Measurements from ENCODE around the gene HS6ST1. TPM values are rescaled to one million over a fixed set of nuclear protein-coding genes. Genes with fewer than 3 reads are reported as not detected.

Gene HS6ST1
- total RNA-seq, 2 experiments from 2014 or later: 13.6 to 17.6 TPM

DNA sequence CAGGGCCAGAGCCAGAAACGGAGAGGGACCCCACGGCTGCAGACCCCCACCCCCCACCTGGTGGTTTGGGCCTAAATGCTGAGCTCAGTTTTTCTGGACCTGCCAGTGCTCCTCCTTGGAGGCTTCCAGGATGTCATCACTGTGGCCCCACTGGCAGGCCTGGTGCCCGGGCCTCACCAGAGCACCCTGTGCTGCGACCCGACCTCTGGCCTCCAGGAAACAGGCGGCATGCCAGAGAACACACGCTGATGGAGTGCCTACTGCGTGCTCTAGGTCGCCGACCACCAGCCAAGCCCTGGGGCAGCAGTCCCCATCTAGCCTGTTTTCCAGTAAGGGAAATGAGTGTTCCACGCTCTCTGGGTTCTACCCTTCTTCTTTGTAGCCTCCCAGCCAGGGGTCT is 33.8 kb downstream of the HS6ST1 start:
- H3K27ac ChIP-seq (ENCODE audit: low read depth, low read length, poor library complexity, severe bottlenecking): no peak overlapping the region
- no TSS peak for BruUV-seq (replicated peaks)
- no peaks in the 10 kb centered on the region for H3K79me2 ChIP-seq (ENCODE audit: insufficient read depth, low read depth, low read length)
- ChIA-PET POLR2A (no interaction called here), CTCF (ENCODE audit: unreplicated experiment) (no interaction called here)
- H3K4me2 ChIP-seq (ENCODE audit: low read length): no peak overlapping the region
- H3K36me3 ChIP-seq (ENCODE audit: insufficient read depth, low read length): no peaks in the 10 kb centered on the region
- H3K4me3 ChIP-seq (ENCODE audit: low read depth, low read length, poor library complexity, severe bottlenecking): no peak overlapping the region
- H2AFZ ChIP-seq (ENCODE audit: low read length): no peak overlapping the region
- no peaks in the 10 kb centered on the region for H4K20me1 ChIP-seq (ENCODE audit: insufficient read depth, low read length)
- H3K4me1 ChIP-seq (ENCODE audit: insufficient read depth, low read length, poor library complexity, severe bottlenecking): no peaks in the 10 kb centered on the region
- no peaks in the 10 kb centered on the region for H3K9me3 ChIP-seq (ENCODE audit: low read length)
- TF ChIP-seq, protein P1, sequence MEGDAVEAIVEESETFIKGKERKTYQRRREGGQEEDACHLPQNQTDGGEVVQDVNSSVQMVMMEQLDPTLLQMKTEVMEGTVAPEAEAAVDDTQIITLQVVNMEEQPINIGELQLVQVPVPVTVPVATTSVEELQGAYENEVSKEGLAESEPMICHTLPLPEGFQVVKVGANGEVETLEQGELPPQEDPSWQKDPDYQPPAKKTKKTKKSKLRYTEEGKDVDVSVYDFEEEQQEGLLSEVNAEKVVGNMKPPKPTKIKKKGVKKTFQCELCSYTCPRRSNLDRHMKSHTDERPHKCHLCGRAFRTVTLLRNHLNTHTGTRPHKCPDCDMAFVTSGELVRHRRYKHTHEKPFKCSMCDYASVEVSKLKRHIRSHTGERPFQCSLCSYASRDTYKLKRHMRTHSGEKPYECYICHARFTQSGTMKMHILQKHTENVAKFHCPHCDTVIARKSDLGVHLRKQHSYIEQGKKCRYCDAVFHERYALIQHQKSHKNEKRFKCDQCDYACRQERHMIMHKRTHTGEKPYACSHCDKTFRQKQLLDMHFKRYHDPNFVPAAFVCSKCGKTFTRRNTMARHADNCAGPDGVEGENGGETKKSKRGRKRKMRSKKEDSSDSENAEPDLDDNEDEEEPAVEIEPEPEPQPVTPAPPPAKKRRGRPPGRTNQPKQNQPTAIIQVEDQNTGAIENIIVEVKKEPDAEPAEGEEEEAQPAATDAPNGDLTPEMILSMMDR (conservative IDR thresholded peaks at IDR 0.05; ENCODE audit: low read length): no peak
- TF ChIP-seq EZH2phosphoT487 (IDR thresholded peaks at IDR 0.05; ENCODE audit: borderline replicate concordance, low read depth, low read length): no peak
- DNase-seq (ENCODE audit: low spot score): no peak
- H3K9me2 ChIP-seq (ENCODE audit: insufficient read depth, low read length): no peaks in the 10 kb centered on the region
- intact Hi-C loops (cut with micrococcal nuclease; ENCODE audit: unreplicated experiment): no loop called here

- no peak overlapping the region for H3K4me3 ChIP-seq (ENCODE audit: low read depth, low read length, poor library complexity, severe bottlenecking)
- TF ChIP-seq, protein P1 (conservative IDR thresholded peaks at IDR 0.05; ENCODE audit: low read length): no peak
- TF ChIP-seq EZH2phosphoT487 (IDR thresholded peaks at IDR 0.05; ENCODE audit: borderline replicate concordance, low read depth, low read length): no peak
- intact Hi-C loops (cut with micrococcal nuclease; ENCODE audit: unreplicated experiment): no loop called here
- POLR2A ChIA-PET: no interaction called here
- no peaks in the 10 kb centered on the region for H3K9me3 ChIP-seq (ENCODE audit: low read length)
- no peak overlapping the region for H3K27ac ChIP-seq (ENCODE audit: low read depth, low read length, poor library complexity, severe bottlenecking)
- no peaks in the 10 kb centered on the region for H4K20me1 ChIP-seq (ENCODE audit: insufficient read depth, low read length)
- no peaks in the 10 kb centered on the region for H3K4me1 ChIP-seq (ENCODE audit: insufficient read depth, low read length, poor library complexity, severe bottlenecking)
- no peaks in the 10 kb centered on the region for H3K36me3 ChIP-seq (ENCODE audit: insufficient read depth, low read length)
- H2AFZ ChIP-seq (ENCODE audit: low read length): no peak overlapping the region
- BruUV-seq (replicated peaks): no TSS peak
- DNase-seq (ENCODE audit: low spot score): no peak
- no peaks in the 10 kb centered on the region for H3K79me2 ChIP-seq (ENCODE audit: insufficient read depth, low read depth, low read length)
- no peaks in the 10 kb centered on the region for H3K9me2 ChIP-seq (ENCODE audit: insufficient read depth, low read length)
- H3K4me2 ChIP-seq (ENCODE audit: low read length): no peak overlapping the region
- CTCF ChIA-PET (ENCODE audit: unreplicated experiment): no interaction called here
Observed at GRCh38 chr2:128284037-128284441, 34.6 kb downstream of the HS6ST1 start.

- H3K4me2 ChIP-seq (ENCODE audit: low read length): no peak overlapping the region
- ChIA-PET POLR2A (no interaction called here), CTCF (ENCODE audit: unreplicated experiment) (no interaction called here)
- no peaks in the 10 kb centered on the region for H3K79me2 ChIP-seq (ENCODE audit: insufficient read depth, low read depth, low read length)
- H2AFZ ChIP-seq (ENCODE audit: low read length): no peak overlapping the region
- H3K36me3 ChIP-seq (ENCODE audit: insufficient read depth, low read length): no peaks in the 10 kb centered on the region
- BruUV-seq (replicated peaks): no TSS peak
- no peak overlapping the region for H3K4me3 ChIP-seq (ENCODE audit: low read depth, low read length, poor library complexity, severe bottlenecking)
- H3K9me3 ChIP-seq (ENCODE audit: low read length): no peaks in the 10 kb centered on the region
- TF ChIP-seq EZH2phosphoT487 (IDR thresholded peaks at IDR 0.05; ENCODE audit: borderline replicate concordance, low read depth, low read length): no peak
- TF ChIP-seq, protein P1 (conservative IDR thresholded peaks at IDR 0.05; ENCODE audit: low read length): no peak
- H4K20me1 ChIP-seq (ENCODE audit: insufficient read depth, low read length): no peaks in the 10 kb centered on the region
- no peaks in the 10 kb centered on the region for H3K9me2 ChIP-seq (ENCODE audit: insufficient read depth, low read length)
- no peak for DNase-seq (ENCODE audit: low spot score)
- no peaks in the 10 kb centered on the region for H3K4me1 ChIP-seq (ENCODE audit: insufficient read depth, low read length, poor library complexity, severe bottlenecking)
- intact Hi-C loops (cut with micrococcal nuclease; ENCODE audit: unreplicated experiment): no loop called here
- H3K27ac ChIP-seq (ENCODE audit: low read depth, low read length, poor library complexity, severe bottlenecking): no peak overlapping the region
Observed at GRCh38 chr2:128282976-128283810, 35.5 kb downstream of the HS6ST1 start.
